AG04450 (cell line): Measurements from ENCODE around the gene AIDA. TPM values are rescaled to one million over a fixed set of nuclear protein-coding genes. Genes with fewer than 3 reads are reported as not detected.

Experiments
- CTCF ChIA-PET: fragments of 300-600, 350-600 bp; formaldehyde crosslinking; extraction: SDS; loops from one replicate; lab custom pipeline; 2022; ENCODE audit warnings: antibody characterized with exemption, inconsistent platforms; lab: Charles Lee
- POLR2A ChIA-PET: fragments of 350-600 bp; formaldehyde crosslinking; extraction: SDS; loops from one replicate; lab custom pipeline; 2021; ENCODE audit warnings: antibody characterized with exemption, inconsistent platforms; lab: Yijun Ruan, JAX
- DNase-seq: peaks from one replicate; pipeline ENCODE4 v3.0.0-alpha.2; 2011; ENCODE audit warnings: low read depth, low spot score
- H3K27ac ChIP-seq: one replicate; pipeline ENCODE4 v1.5.1; 2012; ENCODE audit warnings: low read depth, low read length, control low read depth
- H3K27me3 ChIP-seq: one replicate; pipeline ENCODE4 v1.6.0; 2012; ENCODE audit warnings: low read length; ENCODE audit not compliant: control insufficient read depth, insufficient read depth
- H3K4me3 ChIP-seq: 2 replicates; pipeline ENCODE4 v1.5.1; 2011; ENCODE audit warnings: mild to moderate bottlenecking, low read depth, low read length, control low read depth
- H3K9me3 ChIP-seq: 2 replicates; pipeline ENCODE4 v1.5.1; 2012; ENCODE audit warnings: low read length; ENCODE audit not compliant: control insufficient read depth, insufficient read depth
- CTCF ChIP-seq: IDR thresholded peaks from 2 replicates; pipeline ENCODE4 v1.5.1; 2011; ENCODE audit warnings: low read depth, low read length, control low read depth, inconsistent platforms
- polyA plus RNA-seq: library from polyadenylated mRNA; depleted of rRNA; stranded (reverse); fragments of >200 nt; gene quantifications from 2 replicates; pipeline ENCODE4 v1.2.3, GENCODE V29; 2011

The AIDA gene
- polyA plus RNA-seq, 1 experiment = 112 TPM

- Histone ChIP-seq H3K27ac (no peak overlapping the region), H3K9me3 (no peaks in the 10 kb centered on the region), H3K4me3 (no peak overlapping the region), H3K27me3 (no peaks in the 10 kb centered on the region)
- no peak for TF ChIP-seq CTCF
- DNase-seq = no peak
- CTCF ChIA-PET = interaction anchor here (1.3 to 2.7 kb wide), 2 partner anchors 357 to 401 kb away, joined by 4 to 11 read pairs; no protein-coding TSS in a partner anchor
- POLR2A ChIA-PET = no interaction called here
Measured at GRCh38 chr1:222732216-222733159, 20.2 kb upstream of the AIDA start.

GRCh38 chr1:222730866-222731265 is 18.6 kb upstream of the AIDA start:
- ChIA-PET CTCF (interaction anchor here (0.6 to 2.7 kb wide), 3 partner anchors 55 to 403 kb away, joined by 3 to 11 read pairs (median 4); no protein-coding TSS in a partner anchor), POLR2A (no interaction called here)
- H3K4me3 ChIP-seq = no peak overlapping the region
- no peaks in the 10 kb centered on the region for H3K9me3 ChIP-seq
- H3K27me3 ChIP-seq = no peaks in the 10 kb centered on the region
- no peak for TF ChIP-seq CTCF
- no peak overlapping the region for H3K27ac ChIP-seq
- DNase-seq = no peak

DNA sequence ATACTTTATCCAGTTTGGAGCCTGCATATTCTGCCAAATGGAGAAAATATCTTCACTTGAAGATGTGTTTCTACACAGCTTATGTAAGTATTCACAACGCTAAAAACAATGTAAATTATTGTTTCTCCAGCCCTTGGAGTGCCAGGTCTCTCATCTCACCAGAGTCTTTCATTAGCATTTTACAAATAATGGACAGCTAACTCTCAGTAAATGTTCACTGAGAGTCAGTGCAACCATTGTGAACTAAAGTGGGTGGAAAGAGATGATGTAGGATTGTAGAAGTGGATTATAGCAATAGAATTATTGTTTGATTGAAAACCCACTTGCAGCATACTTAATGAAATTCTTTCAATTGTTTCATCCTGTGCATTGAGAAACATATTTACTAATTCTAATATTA is 16.5 kb upstream of the AIDA start:
- POLR2A ChIA-PET = no interaction called here
- CTCF ChIA-PET = interaction anchor here (2.5 kb wide), 1 partner anchor 361 kb away, joined by 15 read pairs; no protein-coding TSS in a partner anchor
- no peak for TF ChIP-seq CTCF
- DNase-seq = no peak
- Histone ChIP-seq H3K9me3 (no peaks in the 10 kb centered on the region), H3K27ac (no peak overlapping the region), H3K4me3 (no peak overlapping the region), H3K27me3 (no peaks in the 10 kb centered on the region)

DNA sequence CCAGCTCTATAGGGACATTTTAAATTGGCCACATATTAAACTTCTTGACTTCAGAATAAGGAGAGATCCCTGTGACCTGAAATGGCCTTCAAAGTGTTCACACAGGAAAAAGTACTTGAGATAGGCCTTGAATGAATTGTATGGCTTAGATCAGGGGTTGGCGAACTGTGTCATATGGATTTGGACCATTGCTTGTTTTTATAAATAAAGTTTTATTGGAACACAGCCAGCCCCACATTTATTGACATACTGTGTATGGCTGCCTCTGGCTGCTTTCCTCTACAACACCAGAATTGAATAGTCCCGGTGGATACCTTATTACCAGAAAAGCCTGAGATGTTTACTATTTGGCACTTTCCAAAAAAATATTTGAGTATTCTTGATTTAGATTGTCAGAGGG is 4.1 kb upstream of the AIDA start:
- no peak overlapping the region for H3K4me3 ChIP-seq
- no peaks in the 10 kb centered on the region for H3K27me3 ChIP-seq
- ChIA-PET POLR2A (no interaction called here), CTCF (no interaction called here)
- TF ChIP-seq CTCF = no peak
- peaks cover 2% of the 10 kb centered on the region; the same call in 1 of the 2 replicates for H3K9me3 ChIP-seq
- no peak for DNase-seq
- no peak overlapping the region for H3K27ac ChIP-seq
